OCI-LY7 (cell line): Measurements from ENCODE around the gene MAPK6. TPM values are rescaled to one million over a fixed set of nuclear protein-coding genes. Genes with fewer than 3 reads are reported as not detected.

ENCODE experiments used
- BruUV-seq: library from RNA; stranded (reverse); fragments of 400-500 nt; replicated peaks from 2 replicates; lab custom pipeline; 2021; lab: Mats Ljungman, UMichigan
- CTCF ChIA-PET: fragments of 300-600 bp; sonication (Branson Sonifier 250); formaldehyde crosslinking; loops from one replicate; lab custom pipeline; 2022; ENCODE audit warnings: antibody characterized with exemption; ENCODE audit not compliant: unreplicated experiment; lab: Charles Lee
- POLR2A ChIA-PET: fragments of 300-600 bp; sonication (Branson Sonifier 250); formaldehyde crosslinking; loops from one replicate; lab custom pipeline; 2022; ENCODE audit warnings: antibody characterized with exemption; lab: Charles Lee
- DNase-seq: peaks from one replicate; pipeline ENCODE4 v3.0.0-alpha.2; 2015; ENCODE audit warnings: low spot score
- H2AFZ ChIP-seq: fragments of 200-600 bp; sonication (generic), shearing (Covaris generic); 2 replicates; pipeline ENCODE4 v1.6.1; 2014; ENCODE audit warnings: mild to moderate bottlenecking, antibody characterized with exemption, low read length, moderate library complexity
- H3K27ac ChIP-seq: fragments of 200-600 bp; sonication (generic); 2 replicates; pipeline ENCODE4 v1.5.1; 2014; ENCODE audit warnings: mixed run types, low read depth, mild to moderate bottlenecking, moderate library complexity, low read length, inconsistent platforms; ENCODE audit not compliant: poor library complexity, severe bottlenecking
- H3K36me3 ChIP-seq: fragments of 200-600 bp; sonication (generic); 2 replicates; pipeline ENCODE4 v1.6.1; 2014; ENCODE audit warnings: mild to moderate bottlenecking, antibody characterized with exemption, low read length, moderate library complexity, mixed read lengths; ENCODE audit not compliant: insufficient read depth
- H3K4me1 ChIP-seq: fragments of 200-600 bp; sonication (generic); 2 replicates; pipeline ENCODE4 v1.5.1; 2014; ENCODE audit warnings: mild to moderate bottlenecking, low read length; ENCODE audit not compliant: insufficient read depth, poor library complexity, severe bottlenecking
- H3K4me2 ChIP-seq: fragments of 200-600 bp; sonication (generic); 2 replicates; pipeline ENCODE4 v1.6.1; 2014; ENCODE audit warnings: mild to moderate bottlenecking, low read length
- H3K4me3 ChIP-seq: fragments of 200-600 bp; sonication (generic); 2 replicates; pipeline ENCODE4 v1.5.1; 2014; ENCODE audit warnings: mild to moderate bottlenecking, low read depth, low read length; ENCODE audit not compliant: poor library complexity, severe bottlenecking
- H3K79me2 ChIP-seq: fragments of 200-600 bp; sonication (generic); 2 replicates; pipeline ENCODE4 v1.6.1; 2016; ENCODE audit warnings: low read depth, mild to moderate bottlenecking, low read length, moderate library complexity, mixed read lengths; ENCODE audit not compliant: insufficient read depth
- H3K9me2 ChIP-seq: fragments of 200-600 bp; sonication (generic); 2 replicates; pipeline ENCODE4 v1.6.1; 2016; ENCODE audit warnings: mild to moderate bottlenecking, low read length, mixed read lengths; ENCODE audit not compliant: insufficient read depth
- H3K9me3 ChIP-seq: fragments of 200-600 bp; sonication (generic); 2 replicates; pipeline ENCODE4 v1.6.1; 2014; ENCODE audit warnings: mild to moderate bottlenecking, mixed run types, low read length, mixed read lengths
- H4K20me1 ChIP-seq: fragments of 200-600 bp; sonication (generic); 2 replicates; pipeline ENCODE4 v1.6.1; 2014; ENCODE audit warnings: mild to moderate bottlenecking, antibody characterized with exemption, low read length, moderate library complexity, mixed read lengths; ENCODE audit not compliant: insufficient read depth
- CTCF ChIP-seq: fragments of 200-600 bp; sonication (generic); conservative IDR thresholded peaks from 2 replicates; pipeline ENCODE4 v1.5.1; 2014; ENCODE audit warnings: mild to moderate bottlenecking, antibody characterized with exemption, low read length, moderate library complexity, mixed read lengths
- EZH2phosphoT487 ChIP-seq: fragments of 200-600 bp; sonication (generic); IDR thresholded peaks from 2 replicates; pipeline ENCODE4 v1.6.1; 2018; ENCODE audit warnings: low read depth, borderline replicate concordance, mild to moderate bottlenecking, mixed run types, antibody characterized with exemption, low read length, moderate library complexity, mixed read lengths
- intact Hi-C: fragments of 100-400 bp; cut with micrococcal nuclease; formaldehyde crosslinking; loops from one replicate; pipeline ENCODE4 v1.10.0; 2022; ENCODE audit not compliant: unreplicated experiment
- total RNA-seq, 2 experiments: library from RNA; depleted of rRNA in 1 of 2; stranded (reverse); fragments of >200 nt in 1 of 2; shearing (Covaris generic) in 1 of 2; gene quantifications; 2 replicates each; pipeline ENCODE4 v1.2.3, GENCODE V29; 2014 to 2022

MAPK6 gene
- total RNA-seq, 2 experiments from 2014 or later, result 19.8 to 49.7 TPM

GRCh38 chr15:52114261-52115055, 95.4 kb downstream of the MAPK6 start:
- CTCF ChIA-PET, result interaction anchor here (0.9 kb wide), 1 partner anchor 11 kb away, joined by 3 read pairs; no protein-coding TSS in a partner anchor
- no TSS peak for BruUV-seq
- POLR2A ChIA-PET, result no interaction called here

GRCh38 chr15:52115598-52116427, 96.8 kb downstream of the MAPK6 start:
- CTCF ChIA-PET, result no interaction called here

More at GRCh38 chr15:52114261-52115055, 95.4 kb downstream of the MAPK6 start:
- DNase-seq, result no peak
- Histone ChIP-seq H3K9me2 (no peaks in the 10 kb centered on the region), H3K9me3 (no peaks in the 10 kb centered on the region), H2AFZ (no peak overlapping the region), H3K27ac (no peak overlapping the region), H3K4me2 (no peak overlapping the region), H3K36me3 (no peaks in the 10 kb centered on the region), H3K4me1 (peaks cover 8% of the 10 kb centered on the region), H3K4me3 (no peak overlapping the region), H3K79me2 (no peaks in the 10 kb centered on the region), H4K20me1 (no peaks in the 10 kb centered on the region)
- TF ChIP-seq CTCF (no peak), EZH2phosphoT487 (no peak)
- intact Hi-C loops, result no loop called here

More at GRCh38 chr15:52115598-52116427, 96.8 kb downstream of the MAPK6 start:
- Histone ChIP-seq H4K20me1 (no peaks in the 10 kb centered on the region), H3K27ac (no peak overlapping the region), H3K9me3 (no peaks in the 10 kb centered on the region), H2AFZ (no peak overlapping the region), H3K4me3 (no peak overlapping the region), H3K9me2 (no peaks in the 10 kb centered on the region), H3K79me2 (no peaks in the 10 kb centered on the region), H3K36me3 (no peaks in the 10 kb centered on the region), H3K4me2 (no peak overlapping the region), H3K4me1 (no peaks in the 10 kb centered on the region)
- TSS peak; percentile 39 for BruUV-seq
- no peak for DNase-seq
- TF ChIP-seq EZH2phosphoT487 (no peak), CTCF (no peak)
- POLR2A ChIA-PET, result no interaction called here
- intact Hi-C loops, result no loop called here

Other genes with a start within 250 kb of the MAPK6 start
- 17.4 and 31.5 TPM in 2 replicates for gene TMOD3, start 189.6 kb upstream of the MAPK6 start, total RNA-seq (2014; rRNA removed; shearing (Covaris generic))
- 30.5 and 31.5 TPM in 2 replicates for gene TMOD3, start 189.6 kb upstream of the MAPK6 start, total RNA-seq (2022)
- 22.0 and 43.0 TPM in 2 replicates for gene LEO1, start 47.4 kb upstream of the MAPK6 start, total RNA-seq (2014; rRNA removed; shearing (Covaris generic))
- gene LEO1, start 47.4 kb upstream of the MAPK6 start, total RNA-seq (2022), result 27.8 and 34.4 TPM in 2 replicates
- not detected in 2 replicates for gene BCL2L10, start 93.6 kb downstream of the MAPK6 start, total RNA-seq (2014; rRNA removed; shearing (Covaris generic))
- not detected in 2 replicates for gene BCL2L10, start 93.6 kb downstream of the MAPK6 start, total RNA-seq (2022)
- gene GNB5, start 172.2 kb downstream of the MAPK6 start, total RNA-seq (2014; rRNA removed; shearing (Covaris generic)), result 53.9 and 56.3 TPM in 2 replicates
- 49.0 and 60.3 TPM in 2 replicates for gene GNB5, start 172.2 kb downstream of the MAPK6 start, total RNA-seq (2022)